Fibroblast of lung (primary cell): ENCODE measurements around the gene MEGF6.

Source experiments
- EZH2 ChIP-seq: IDR thresholded peaks from 2 replicates; pipeline ENCODE4 v1.5.1; 2012; ENCODE audit warnings: low read length, control low read depth, mild to moderate bottlenecking; ENCODE audit errors: missing control alignments
- TF ChIP-seq, protein P1 (sequence below), 2 donors: IDR thresholded peaks in 1 of 2; conservative IDR thresholded peaks in 1 of 2; 1 replicate in 1 of 2; 2 replicates in 1 of 2; pipeline ENCODE4 v1.5.1; 2011 to 2012; ENCODE audit warnings: low read length in 2 of 2, control low read depth in 1 of 2, inconsistent platforms in 1 of 2, low read depth in 1 of 2, mild to moderate bottlenecking in 1 of 2

DNA sequence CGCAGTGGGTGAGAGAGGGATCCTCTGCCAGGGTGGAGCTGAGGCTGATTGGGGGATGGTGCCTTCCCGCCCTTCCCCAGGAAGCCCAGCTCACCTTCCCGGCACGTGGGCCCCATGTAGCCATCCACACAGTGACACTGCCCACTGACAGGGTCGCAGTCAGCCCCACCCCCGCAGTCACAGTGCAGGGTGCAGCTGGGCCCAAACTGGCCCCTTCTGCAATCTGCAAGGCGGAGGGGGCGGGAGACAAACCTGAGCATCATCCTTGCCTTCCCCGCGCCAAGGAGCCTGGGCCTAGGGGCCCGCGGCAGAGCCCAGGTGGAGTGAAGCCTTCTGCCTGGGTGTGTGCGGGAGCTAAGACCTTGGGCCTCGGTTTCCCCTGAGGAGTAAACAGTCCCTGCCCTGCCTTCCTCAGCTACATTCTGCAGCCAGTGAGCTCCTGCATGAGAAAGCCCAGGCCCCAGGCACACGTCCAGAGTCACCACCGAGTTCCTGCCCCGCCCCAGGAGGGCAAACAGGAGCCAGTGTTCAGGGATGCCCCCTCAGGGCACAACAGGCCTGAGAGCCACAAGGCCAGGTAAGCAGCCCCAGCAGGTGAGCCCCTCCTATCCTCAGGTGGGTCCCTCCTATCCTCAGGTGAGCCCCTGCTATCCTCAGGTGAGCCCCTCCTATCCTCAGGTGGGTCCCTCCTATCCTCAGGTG lies 118.6 kb downstream of the MEGF6 start:
- TF ChIP-seq EZH2, result no peak
- TF ChIP-seq, protein P1, sequence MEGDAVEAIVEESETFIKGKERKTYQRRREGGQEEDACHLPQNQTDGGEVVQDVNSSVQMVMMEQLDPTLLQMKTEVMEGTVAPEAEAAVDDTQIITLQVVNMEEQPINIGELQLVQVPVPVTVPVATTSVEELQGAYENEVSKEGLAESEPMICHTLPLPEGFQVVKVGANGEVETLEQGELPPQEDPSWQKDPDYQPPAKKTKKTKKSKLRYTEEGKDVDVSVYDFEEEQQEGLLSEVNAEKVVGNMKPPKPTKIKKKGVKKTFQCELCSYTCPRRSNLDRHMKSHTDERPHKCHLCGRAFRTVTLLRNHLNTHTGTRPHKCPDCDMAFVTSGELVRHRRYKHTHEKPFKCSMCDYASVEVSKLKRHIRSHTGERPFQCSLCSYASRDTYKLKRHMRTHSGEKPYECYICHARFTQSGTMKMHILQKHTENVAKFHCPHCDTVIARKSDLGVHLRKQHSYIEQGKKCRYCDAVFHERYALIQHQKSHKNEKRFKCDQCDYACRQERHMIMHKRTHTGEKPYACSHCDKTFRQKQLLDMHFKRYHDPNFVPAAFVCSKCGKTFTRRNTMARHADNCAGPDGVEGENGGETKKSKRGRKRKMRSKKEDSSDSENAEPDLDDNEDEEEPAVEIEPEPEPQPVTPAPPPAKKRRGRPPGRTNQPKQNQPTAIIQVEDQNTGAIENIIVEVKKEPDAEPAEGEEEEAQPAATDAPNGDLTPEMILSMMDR (conservative IDR thresholded peaks at IDR 0.05 in 1 of 2, IDR thresholded peaks at IDR 0.05 in 1 of 2; ENCODE audit: low read depth in 1 of 2, low read length in 2 of 2), result no peak
